HEK293 (cell line): ENCODE results near the gene KDM4C.

Experiments used
- CTCF ChIA-PET: fragments of 350-600 bp; formaldehyde crosslinking; extraction: SDS; loops from one replicate; lab custom pipeline; 2021; ENCODE audit warnings: antibody characterized with exemption; lab: Yijun Ruan, JAX
- POLR2A ChIA-PET: fragments of 300-600 bp; formaldehyde crosslinking; extraction: SDS; loops from one replicate; lab custom pipeline; 2020; ENCODE audit warnings: antibody characterized with exemption, inconsistent platforms; lab: Yijun Ruan, JAX
- H3K27ac ChIP-seq: fragments of 200-500 bp; sonication (Bioruptor generic); 2 replicates; pipeline ENCODE4 v1.5.1; 2014; ENCODE audit warnings: low read depth, low read length, control low read depth, inconsistent platforms; ENCODE audit errors: extremely low read depth
- H3K36me3 ChIP-seq, 2 experiments: fragments of 200-500 bp in 1 of 2; sonication (Bioruptor generic) in 1 of 2; 1 replicate in 1 of 2; 2 replicates in 1 of 2; pipeline ENCODE4 v1.5.1; 2014 to 2017; ENCODE audit warnings: inconsistent platforms in 2 of 2, low read length in 2 of 2; ENCODE audit not compliant: control insufficient read depth in 2 of 2, insufficient read depth in 1 of 2
- H3K4me1 ChIP-seq: fragments of 200-500 bp; sonication (Bioruptor generic); 2 replicates; pipeline ENCODE4 v1.5.1; 2014; ENCODE audit warnings: mild to moderate bottlenecking, low read length, inconsistent platforms; ENCODE audit not compliant: control insufficient read depth, insufficient read depth
- H3K4me3 ChIP-seq: 2 replicates; pipeline ENCODE4 v1.5.1; 2011; ENCODE audit warnings: low read depth, mild to moderate bottlenecking, control low read depth, low read length, moderate library complexity
- H3K9me3 ChIP-seq: fragments of 200-500 bp; sonication (Bioruptor generic); 2 replicates; pipeline ENCODE4 v1.5.1; 2014; ENCODE audit warnings: low read depth, low read length, inconsistent platforms; ENCODE audit not compliant: control insufficient read depth, insufficient read depth
- BCL11B ChIP-seq: fragments of 450-650 bp; formaldehyde crosslinking; IDR thresholded peaks from 2 replicates; pipeline ENCODE4 v1.5.1; 2016; ENCODE audit warnings: low read depth, missing biosample characterization, missing genetic modification characterization
- HOXA7 ChIP-seq: sonication (generic); formaldehyde crosslinking; IDR thresholded peaks from 2 replicates; pipeline ENCODE4 v1.8.1; 2022; ENCODE audit warnings: missing genetic modification reagents, borderline replicate concordance
- KLF10 ChIP-seq: fragments of 450-650 bp; IDR thresholded peaks from 2 replicates; pipeline ENCODE4 v1.5.1; 2018; ENCODE audit warnings: missing biosample characterization, mild to moderate bottlenecking, missing genetic modification characterization
- KLF7 ChIP-seq: fragments of 450-650 bp; formaldehyde crosslinking; IDR thresholded peaks from 2 replicates; pipeline ENCODE4 v1.5.1; 2016; ENCODE audit warnings: missing biosample characterization, missing genetic modification characterization, borderline replicate concordance
- KLF9 ChIP-seq: fragments of 450-650 bp; formaldehyde crosslinking; IDR thresholded peaks from 2 replicates; pipeline ENCODE4 v1.5.1; 2016; ENCODE audit warnings: missing biosample characterization, missing genetic modification characterization, low read depth
- SCRT1 ChIP-seq: fragments of 450-650 bp; formaldehyde crosslinking; IDR thresholded peaks from 2 replicates; pipeline ENCODE4 v1.5.1; 2016; ENCODE audit warnings: missing biosample characterization, missing genetic modification characterization, borderline replicate concordance
- SP3 ChIP-seq: fragments of 450-650 bp; formaldehyde crosslinking; IDR thresholded peaks from 2 replicates; pipeline ENCODE4 v1.5.1; 2016; ENCODE audit warnings: missing biosample characterization, missing genetic modification characterization
- ZNF121 ChIP-seq: fragments of 450-650 bp; formaldehyde crosslinking; IDR thresholded peaks from 2 replicates; pipeline ENCODE4 v1.5.1; 2016; ENCODE audit warnings: missing biosample characterization, missing genetic modification characterization
- ZNF2 ChIP-seq: fragments of 450-650 bp; formaldehyde crosslinking; IDR thresholded peaks from 2 replicates; pipeline ENCODE4 v1.5.1; 2016; ENCODE audit warnings: missing biosample characterization, missing genetic modification characterization
- ZNF24 ChIP-seq: fragments of 450-650 bp; formaldehyde crosslinking; IDR thresholded peaks from 2 replicates; pipeline ENCODE4 v1.5.1; 2016; ENCODE audit warnings: missing biosample characterization, missing genetic modification characterization
- ZNF394 ChIP-seq: fragments of 450-650 bp; formaldehyde crosslinking; IDR thresholded peaks from 2 replicates; pipeline ENCODE4 v1.5.1; 2016; ENCODE audit warnings: missing biosample characterization, missing genetic modification characterization, mild to moderate bottlenecking, moderate library complexity, borderline replicate concordance
- ZNF398 ChIP-seq: fragments of 450-650 bp; formaldehyde crosslinking; IDR thresholded peaks from 2 replicates; pipeline ENCODE4 v1.5.1; 2017; ENCODE audit warnings: missing biosample characterization, missing genetic modification characterization
- ZNF416 ChIP-seq: fragments of 450-650 bp; formaldehyde crosslinking; IDR thresholded peaks from 2 replicates; pipeline ENCODE4 v1.5.1; 2016; ENCODE audit warnings: missing biosample characterization, missing genetic modification characterization
- ZNF48 ChIP-seq: fragments of 450-650 bp; formaldehyde crosslinking; IDR thresholded peaks from 2 replicates; pipeline ENCODE4 v1.5.1; 2016; ENCODE audit warnings: missing biosample characterization, missing genetic modification characterization
- ZNF514 ChIP-seq: fragments of 450-650 bp; formaldehyde crosslinking; IDR thresholded peaks from 2 replicates; pipeline ENCODE4 v1.5.1; 2016; ENCODE audit warnings: missing biosample characterization, missing genetic modification characterization
- ZNF571 ChIP-seq: fragments of 450-650 bp; formaldehyde crosslinking; IDR thresholded peaks from 2 replicates; pipeline ENCODE4 v1.5.0; 2017; ENCODE audit warnings: missing biosample characterization, missing genetic modification characterization
- ZNF624 ChIP-seq: fragments of 450-650 bp; formaldehyde crosslinking; IDR thresholded peaks from 2 replicates; pipeline ENCODE4 v1.5.1; 2017; ENCODE audit warnings: missing biosample characterization, missing genetic modification characterization
- ZNF639 ChIP-seq: fragments of 450-650 bp; formaldehyde crosslinking; IDR thresholded peaks from 2 replicates; pipeline ENCODE4 v1.5.1; 2016; ENCODE audit warnings: missing biosample characterization, missing genetic modification characterization
- ZSCAN16 ChIP-seq: fragments of 450-650 bp; formaldehyde crosslinking; IDR thresholded peaks from 2 replicates; pipeline ENCODE4 v1.5.1; 2016; ENCODE audit warnings: missing biosample characterization, missing genetic modification characterization
- TF ChIP-seq, protein P1 (sequence below): fragments of 450-650 bp; formaldehyde crosslinking; IDR thresholded peaks from 2 replicates; pipeline ENCODE4 v1.5.0; 2017; ENCODE audit warnings: missing biosample characterization, missing genetic modification characterization, borderline replicate concordance
- TF ChIP-seq, protein P2 (sequence below): sonication (generic); formaldehyde crosslinking; IDR thresholded peaks from 2 replicates; pipeline ENCODE4 v1.8.1; 2022; ENCODE audit warnings: mild to moderate bottlenecking, moderate library complexity, missing genetic modification reagents
- TF ChIP-seq, protein P3 (sequence below): fragments of 450-650 bp; formaldehyde crosslinking; IDR thresholded peaks from 2 replicates; pipeline ENCODE4 v1.5.1; 2016; ENCODE audit warnings: missing biosample characterization, missing genetic modification characterization, borderline replicate concordance
- TF ChIP-seq, protein P4 (sequence below): fragments of 450-650 bp; IDR thresholded peaks from 2 replicates; pipeline ENCODE4 v1.5.1; 2018; ENCODE audit warnings: missing biosample characterization, missing genetic modification characterization

The KDM4C gene

GRCh38 chr9:6811436-6811835 lies 53.7 kb downstream of the KDM4C start (continued):
- TF ChIP-seq, protein P1, sequence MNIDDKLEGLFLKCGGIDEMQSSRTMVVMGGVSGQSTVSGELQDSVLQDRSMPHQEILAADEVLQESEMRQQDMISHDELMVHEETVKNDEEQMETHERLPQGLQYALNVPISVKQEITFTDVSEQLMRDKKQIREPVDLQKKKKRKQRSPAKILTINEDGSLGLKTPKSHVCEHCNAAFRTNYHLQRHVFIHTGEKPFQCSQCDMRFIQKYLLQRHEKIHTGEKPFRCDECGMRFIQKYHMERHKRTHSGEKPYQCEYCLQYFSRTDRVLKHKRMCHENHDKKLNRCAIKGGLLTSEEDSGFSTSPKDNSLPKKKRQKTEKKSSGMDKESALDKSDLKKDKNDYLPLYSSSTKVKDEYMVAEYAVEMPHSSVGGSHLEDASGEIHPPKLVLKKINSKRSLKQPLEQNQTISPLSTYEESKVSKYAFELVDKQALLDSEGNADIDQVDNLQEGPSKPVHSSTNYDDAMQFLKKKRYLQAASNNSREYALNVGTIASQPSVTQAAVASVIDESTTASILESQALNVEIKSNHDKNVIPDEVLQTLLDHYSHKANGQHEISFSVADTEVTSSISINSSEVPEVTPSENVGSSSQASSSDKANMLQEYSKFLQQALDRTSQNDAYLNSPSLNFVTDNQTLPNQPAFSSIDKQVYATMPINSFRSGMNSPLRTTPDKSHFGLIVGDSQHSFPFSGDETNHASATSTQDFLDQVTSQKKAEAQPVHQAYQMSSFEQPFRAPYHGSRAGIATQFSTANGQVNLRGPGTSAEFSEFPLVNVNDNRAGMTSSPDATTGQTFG (tag by site-specific recombination): no peak
- no peak for TF ChIP-seq ZSCAN16 (tag by site-specific recombination)
- TF ChIP-seq ZNF121 (tag by site-specific recombination): no peak
- TF ChIP-seq SP3 (tag by site-specific recombination): no peak
- no peak for TF ChIP-seq ZNF416 (tag by site-specific recombination)

GRCh38 chr9:6816581-6816980 lies 58.8 kb downstream of the KDM4C start:
- Histone ChIP-seq H3K36me3 (peaks cover 0 to 3% of the 10 kb centered on the region in 2 experiments; a peak in 1 of 3 replicates), H3K27ac (no peak overlapping the region), H3K4me3 (no peak overlapping the region), H3K4me1 (no peaks in the 10 kb centered on the region), H3K9me3 (no peaks in the 10 kb centered on the region)
- POLR2A ChIA-PET: no interaction called here
- CTCF ChIA-PET: interaction anchor here (0.6 to 4.0 kb wide), 2 partner anchors 10 to 58 kb away, joined by 4 to 27 read pairs; no protein-coding TSS in a partner anchor
- TF ChIP-seq ZNF639 (no peak), ZNF514 (no peak), ZNF398 (tag by site-specific recombination) (no peak), ZNF24 (no peak), ZNF624 (tag by site-specific recombination) (no peak), SCRT1 (tag by site-specific recombination) (no peak), KLF7 (tag by site-specific recombination) (no peak), HOXA7 (CRISPR knock-in tag) (no peak), ZNF48 (no peak), ZNF394 (tag by site-specific recombination) (no peak), KLF10 (no peak), BCL11B (tag by site-specific recombination) (no peak), ZNF571 (tag by site-specific recombination) (no peak), ZNF2 (no peak), KLF9 (tag by site-specific recombination) (no peak)
- TF ChIP-seq, protein P2, sequence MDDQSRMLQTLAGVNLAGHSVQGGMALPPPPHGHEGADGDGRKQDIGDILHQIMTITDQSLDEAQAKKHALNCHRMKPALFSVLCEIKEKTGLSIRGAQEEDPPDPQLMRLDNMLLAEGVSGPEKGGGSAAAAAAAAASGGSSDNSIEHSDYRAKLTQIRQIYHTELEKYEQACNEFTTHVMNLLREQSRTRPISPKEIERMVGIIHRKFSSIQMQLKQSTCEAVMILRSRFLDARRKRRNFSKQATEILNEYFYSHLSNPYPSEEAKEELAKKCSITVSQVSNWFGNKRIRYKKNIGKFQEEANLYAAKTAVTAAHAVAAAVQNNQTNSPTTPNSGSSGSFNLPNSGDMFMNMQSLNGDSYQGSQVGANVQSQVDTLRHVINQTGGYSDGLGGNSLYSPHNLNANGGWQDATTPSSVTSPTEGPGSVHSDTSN (CRISPR knock-in tag): no peak
- TF ChIP-seq, protein P3, sequence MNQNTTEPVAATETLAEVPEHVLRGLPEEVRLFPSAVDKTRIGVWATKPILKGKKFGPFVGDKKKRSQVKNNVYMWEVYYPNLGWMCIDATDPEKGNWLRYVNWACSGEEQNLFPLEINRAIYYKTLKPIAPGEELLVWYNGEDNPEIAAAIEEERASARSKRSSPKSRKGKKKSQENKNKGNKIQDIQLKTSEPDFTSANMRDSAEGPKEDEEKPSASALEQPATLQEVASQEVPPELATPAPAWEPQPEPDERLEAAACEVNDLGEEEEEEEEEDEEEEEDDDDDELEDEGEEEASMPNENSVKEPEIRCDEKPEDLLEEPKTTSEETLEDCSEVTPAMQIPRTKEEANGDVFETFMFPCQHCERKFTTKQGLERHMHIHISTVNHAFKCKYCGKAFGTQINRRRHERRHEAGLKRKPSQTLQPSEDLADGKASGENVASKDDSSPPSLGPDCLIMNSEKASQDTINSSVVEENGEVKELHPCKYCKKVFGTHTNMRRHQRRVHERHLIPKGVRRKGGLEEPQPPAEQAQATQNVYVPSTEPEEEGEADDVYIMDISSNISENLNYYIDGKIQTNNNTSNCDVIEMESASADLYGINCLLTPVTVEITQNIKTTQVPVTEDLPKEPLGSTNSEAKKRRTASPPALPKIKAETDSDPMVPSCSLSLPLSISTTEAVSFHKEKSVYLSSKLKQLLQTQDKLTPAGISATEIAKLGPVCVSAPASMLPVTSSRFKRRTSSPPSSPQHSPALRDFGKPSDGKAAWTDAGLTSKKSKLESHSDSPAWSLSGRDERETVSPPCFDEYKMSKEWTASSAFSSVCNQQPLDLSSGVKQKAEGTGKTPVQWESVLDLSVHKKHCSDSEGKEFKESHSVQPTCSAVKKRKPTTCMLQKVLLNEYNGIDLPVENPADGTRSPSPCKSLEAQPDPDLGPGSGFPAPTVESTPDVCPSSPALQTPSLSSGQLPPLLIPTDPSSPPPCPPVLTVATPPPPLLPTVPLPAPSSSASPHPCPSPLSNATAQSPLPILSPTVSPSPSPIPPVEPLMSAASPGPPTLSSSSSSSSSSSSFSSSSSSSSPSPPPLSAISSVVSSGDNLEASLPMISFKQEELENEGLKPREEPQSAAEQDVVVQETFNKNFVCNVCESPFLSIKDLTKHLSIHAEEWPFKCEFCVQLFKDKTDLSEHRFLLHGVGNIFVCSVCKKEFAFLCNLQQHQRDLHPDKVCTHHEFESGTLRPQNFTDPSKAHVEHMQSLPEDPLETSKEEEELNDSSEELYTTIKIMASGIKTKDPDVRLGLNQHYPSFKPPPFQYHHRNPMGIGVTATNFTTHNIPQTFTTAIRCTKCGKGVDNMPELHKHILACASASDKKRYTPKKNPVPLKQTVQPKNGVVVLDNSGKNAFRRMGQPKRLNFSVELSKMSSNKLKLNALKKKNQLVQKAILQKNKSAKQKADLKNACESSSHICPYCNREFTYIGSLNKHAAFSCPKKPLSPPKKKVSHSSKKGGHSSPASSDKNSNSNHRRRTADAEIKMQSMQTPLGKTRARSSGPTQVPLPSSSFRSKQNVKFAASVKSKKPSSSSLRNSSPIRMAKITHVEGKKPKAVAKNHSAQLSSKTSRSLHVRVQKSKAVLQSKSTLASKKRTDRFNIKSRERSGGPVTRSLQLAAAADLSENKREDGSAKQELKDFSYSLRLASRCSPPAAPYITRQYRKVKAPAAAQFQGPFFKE (tag by site-specific recombination): no peak
- TF ChIP-seq, protein P4, sequence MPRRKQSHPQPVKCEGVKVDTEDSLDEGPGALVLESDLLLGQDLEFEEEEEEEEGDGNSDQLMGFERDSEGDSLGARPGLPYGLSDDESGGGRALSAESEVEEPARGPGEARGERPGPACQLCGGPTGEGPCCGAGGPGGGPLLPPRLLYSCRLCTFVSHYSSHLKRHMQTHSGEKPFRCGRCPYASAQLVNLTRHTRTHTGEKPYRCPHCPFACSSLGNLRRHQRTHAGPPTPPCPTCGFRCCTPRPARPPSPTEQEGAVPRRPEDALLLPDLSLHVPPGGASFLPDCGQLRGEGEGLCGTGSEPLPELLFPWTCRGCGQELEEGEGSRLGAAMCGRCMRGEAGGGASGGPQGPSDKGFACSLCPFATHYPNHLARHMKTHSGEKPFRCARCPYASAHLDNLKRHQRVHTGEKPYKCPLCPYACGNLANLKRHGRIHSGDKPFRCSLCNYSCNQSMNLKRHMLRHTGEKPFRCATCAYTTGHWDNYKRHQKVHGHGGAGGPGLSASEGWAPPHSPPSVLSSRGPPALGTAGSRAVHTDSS: no peak
